T-helper 2 cell treated with Interferon-gamma antibody and Interleukin-4, amounts not matched to agents 5 μg/mL and 100 μg/mL, for 36 hours (primary cell): ENCODE data around the gene USP22.

ENCODE experiments used
- DNase-seq: peaks from one replicate; pipeline ENCODE4 v3.0.0; 2021; ENCODE audit warnings: low spot score
- H3K27ac Mint-ChIP-seq: one replicate; pipeline ENCODE4 v1.8.0; 2021; ENCODE audit warnings: mild to moderate bottlenecking, mixed read lengths
- H3K27me3 Mint-ChIP-seq: one replicate; pipeline ENCODE4 v1.8.0; 2021; ENCODE audit warnings: low read depth, mixed read lengths
- H3K36me3 Mint-ChIP-seq: one replicate; pipeline ENCODE4 v1.8.0; 2021; ENCODE audit warnings: low read depth, mixed read lengths
- H3K4me1 Mint-ChIP-seq: one replicate; pipeline ENCODE4 v1.8.0; 2021; ENCODE audit warnings: low read depth, mixed read lengths
- H3K4me3 Mint-ChIP-seq: one replicate; pipeline ENCODE4 v1.8.0; 2022; ENCODE audit warnings: mild to moderate bottlenecking, moderate library complexity, mixed read lengths
- H3K9me3 Mint-ChIP-seq: one replicate; pipeline ENCODE4 v1.8.0; 2021; ENCODE audit warnings: mixed read lengths

The USP22 gene

GRCh38 chr17:21021208-21021803 is 21.5 kb downstream of the USP22 start:
- no peak for DNase-seq
- peaks cover 72% of the 10 kb centered on the region for H3K36me3 Mint-ChIP-seq
- H3K4me1 Mint-ChIP-seq = peaks cover 17% of the 10 kb centered on the region
- no peaks in the 10 kb centered on the region for H3K9me3 Mint-ChIP-seq
- H3K27ac Mint-ChIP-seq = no peak overlapping the region
- no peak overlapping the region for H3K4me3 Mint-ChIP-seq
- no peaks in the 10 kb centered on the region for H3K27me3 Mint-ChIP-seq

GRCh38 chr17:21020622-21021021 is 22.2 kb downstream of the USP22 start:
- no peaks in the 10 kb centered on the region for H3K9me3 Mint-ChIP-seq
- no peak overlapping the region for H3K27ac Mint-ChIP-seq
- peaks cover 16% of the 10 kb centered on the region for H3K4me1 Mint-ChIP-seq
- no peak for DNase-seq
- H3K27me3 Mint-ChIP-seq = no peaks in the 10 kb centered on the region
- H3K36me3 Mint-ChIP-seq = peaks cover 74% of the 10 kb centered on the region
- H3K4me3 Mint-ChIP-seq = no peak overlapping the region

DNA sequence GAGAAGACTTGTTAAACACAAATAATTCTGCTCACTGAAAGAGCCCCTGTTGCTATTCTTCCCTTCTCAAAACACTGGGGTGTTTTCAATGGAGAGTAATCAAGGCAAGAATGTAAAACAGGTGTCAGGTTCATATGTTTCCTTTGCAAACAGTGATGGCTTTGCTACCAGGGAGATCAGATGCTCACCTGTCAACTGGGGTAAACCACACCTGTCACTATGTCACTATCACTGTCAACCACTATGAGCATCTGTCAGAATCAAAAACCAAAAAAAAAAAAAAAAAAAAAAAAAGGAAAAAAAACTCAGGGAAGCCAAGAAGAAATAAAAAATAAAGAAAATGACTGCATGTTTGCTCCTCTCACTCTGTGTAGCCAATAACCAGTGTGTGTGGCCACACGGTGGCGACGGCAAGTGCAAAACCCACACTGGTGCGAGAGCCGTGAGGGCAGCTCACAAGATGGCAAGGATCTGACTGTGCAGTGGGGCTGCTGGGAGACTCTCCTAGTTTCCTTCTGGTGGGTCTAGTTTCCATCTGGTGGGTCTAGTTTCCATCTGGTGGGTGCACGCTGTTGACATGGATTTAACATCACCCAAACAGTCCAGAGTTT is 22.7 kb downstream of the USP22 start:
- Mint-ChIP-seq H3K27me3 (no peaks in the 10 kb centered on the region), H3K27ac (no peak overlapping the region), H3K36me3 (peaks cover 71% of the 10 kb centered on the region), H3K4me3 (no peak overlapping the region), H3K9me3 (no peaks in the 10 kb centered on the region), H3K4me1 (peaks cover 13% of the 10 kb centered on the region)
- DNase-seq = no peak

DNA sequence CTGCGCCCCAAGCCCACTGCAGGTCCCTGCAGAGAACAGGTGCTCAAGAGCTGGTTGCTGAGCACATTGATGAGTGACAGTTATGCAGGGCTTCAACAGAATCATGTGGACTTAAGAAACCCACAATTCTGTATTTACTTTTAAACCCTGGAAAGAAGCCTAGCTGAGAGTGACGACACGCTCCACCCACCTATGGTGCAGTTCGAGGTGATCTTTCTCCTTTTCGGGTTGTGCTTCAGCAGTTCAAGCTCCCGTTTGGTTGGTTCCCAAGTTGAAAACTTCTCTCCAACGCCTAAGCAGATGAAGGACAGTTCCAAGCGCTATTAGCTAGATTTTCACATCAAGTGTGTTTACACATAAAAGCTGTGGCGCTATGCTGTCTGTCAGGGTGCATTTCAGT is 23.9 kb downstream of the USP22 start:
- no peak for DNase-seq
- Mint-ChIP-seq H3K27me3 (no peaks in the 10 kb centered on the region), H3K4me1 (peaks cover 3% of the 10 kb centered on the region), H3K9me3 (no peaks in the 10 kb centered on the region), H3K36me3 (peaks cover 71% of the 10 kb centered on the region), H3K4me3 (no peak overlapping the region), H3K27ac (no peak overlapping the region)

- Mint-ChIP-seq H3K36me3 (peaks cover 71% of the 10 kb centered on the region), H3K27ac (no peak overlapping the region), H3K4me1 (no peaks in the 10 kb centered on the region), H3K9me3 (no peaks in the 10 kb centered on the region), H3K27me3 (no peaks in the 10 kb centered on the region), H3K4me3 (no peak overlapping the region)
- DNase-seq = no peak
These were observed 24.9 kb downstream of the USP22 start for GRCh38 chr17:21017861-21018260.

GRCh38 chr17:21017256-21017655 is 25.6 kb downstream of the USP22 start:
- H3K27ac Mint-ChIP-seq = no peak overlapping the region
- no peak overlapping the region for H3K4me3 Mint-ChIP-seq
- H3K27me3 Mint-ChIP-seq = no peaks in the 10 kb centered on the region
- H3K4me1 Mint-ChIP-seq = no peaks in the 10 kb centered on the region
- no peaks in the 10 kb centered on the region for H3K9me3 Mint-ChIP-seq
- DNase-seq = no peak
- peaks cover 73% of the 10 kb centered on the region for H3K36me3 Mint-ChIP-seq

- peaks cover 77% of the 10 kb centered on the region for H3K36me3 Mint-ChIP-seq
- DNase-seq = no peak
- H3K9me3 Mint-ChIP-seq = no peaks in the 10 kb centered on the region
- H3K4me3 Mint-ChIP-seq = no peak overlapping the region
- H3K4me1 Mint-ChIP-seq = no peaks in the 10 kb centered on the region
- H3K27me3 Mint-ChIP-seq = no peaks in the 10 kb centered on the region
- H3K27ac Mint-ChIP-seq = no peak overlapping the region
These were observed 26.0 kb downstream of the USP22 start for GRCh38 chr17:21016826-21017225.

- peaks cover 76% of the 10 kb centered on the region for H3K36me3 Mint-ChIP-seq
- no peak overlapping the region for H3K27ac Mint-ChIP-seq
- no peaks in the 10 kb centered on the region for H3K9me3 Mint-ChIP-seq
- no peaks in the 10 kb centered on the region for H3K4me1 Mint-ChIP-seq
- no peaks in the 10 kb centered on the region for H3K27me3 Mint-ChIP-seq
- H3K4me3 Mint-ChIP-seq = no peak overlapping the region
- DNase-seq = no peak
These were observed 27.2 kb downstream of the USP22 start for GRCh38 chr17:21015564-21015963.

DNA sequence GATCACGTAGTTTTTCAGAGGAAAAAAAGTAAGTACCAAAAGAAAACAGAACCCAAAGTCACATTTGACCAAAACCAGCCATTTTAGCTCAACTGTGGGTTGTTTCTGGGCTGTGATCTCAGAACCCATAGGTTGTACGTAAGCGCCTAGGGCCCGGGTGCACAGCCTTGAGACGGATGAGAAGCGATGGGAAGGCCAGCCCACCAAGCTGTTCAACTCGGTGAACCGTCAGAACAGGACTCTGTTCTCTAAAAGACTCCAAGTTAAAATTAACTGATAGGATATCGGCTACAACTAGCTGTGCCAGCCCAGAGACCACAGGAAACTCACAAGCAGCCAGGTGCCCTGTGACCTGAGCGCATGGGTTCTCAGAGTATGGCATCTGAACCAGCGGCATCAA is 28.3 kb downstream of the USP22 start:
- no peaks in the 10 kb centered on the region for H3K4me1 Mint-ChIP-seq
- H3K27ac Mint-ChIP-seq = no peak overlapping the region
- DNase-seq = no peak
- H3K4me3 Mint-ChIP-seq = no peak overlapping the region
- H3K36me3 Mint-ChIP-seq = peaks cover 67% of the 10 kb centered on the region
- H3K27me3 Mint-ChIP-seq = no peaks in the 10 kb centered on the region
- H3K9me3 Mint-ChIP-seq = no peaks in the 10 kb centered on the region

- H3K27me3 Mint-ChIP-seq = no peaks in the 10 kb centered on the region
- H3K4me1 Mint-ChIP-seq = no peaks in the 10 kb centered on the region
- no peak overlapping the region for H3K27ac Mint-ChIP-seq
- no peak for DNase-seq
- H3K4me3 Mint-ChIP-seq = no peak overlapping the region
- H3K9me3 Mint-ChIP-seq = no peaks in the 10 kb centered on the region
- H3K36me3 Mint-ChIP-seq = peaks cover 65% of the 10 kb centered on the region
These were observed 28.8 kb downstream of the USP22 start for GRCh38 chr17:21013983-21014382.

DNA sequence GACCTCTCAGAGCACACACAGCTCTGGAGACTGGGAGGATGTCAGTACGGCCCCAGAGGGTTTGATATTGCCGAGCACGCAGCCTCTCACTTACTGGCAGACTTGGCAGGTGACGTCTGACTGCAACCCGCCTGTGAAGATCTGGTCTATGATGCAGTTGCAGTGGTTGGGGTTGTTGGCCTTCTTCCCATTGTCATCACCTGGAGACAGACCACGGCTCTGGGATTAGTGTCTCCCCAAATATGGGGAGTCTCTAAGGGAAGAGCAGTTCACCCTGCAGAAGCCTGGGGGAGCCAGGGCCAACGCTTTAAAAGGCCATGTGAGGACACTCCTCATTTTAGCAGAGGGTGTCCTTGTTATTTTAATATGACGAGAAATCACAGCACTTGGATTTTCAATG is 30.1 kb downstream of the USP22 start:
- no peak for DNase-seq
- Mint-ChIP-seq H3K27me3 (no peaks in the 10 kb centered on the region), H3K27ac (peak overlapping the region; percentile 31), H3K4me3 (no peak overlapping the region), H3K9me3 (no peaks in the 10 kb centered on the region), H3K4me1 (no peaks in the 10 kb centered on the region), H3K36me3 (peaks cover 63% of the 10 kb centered on the region)

DNA sequence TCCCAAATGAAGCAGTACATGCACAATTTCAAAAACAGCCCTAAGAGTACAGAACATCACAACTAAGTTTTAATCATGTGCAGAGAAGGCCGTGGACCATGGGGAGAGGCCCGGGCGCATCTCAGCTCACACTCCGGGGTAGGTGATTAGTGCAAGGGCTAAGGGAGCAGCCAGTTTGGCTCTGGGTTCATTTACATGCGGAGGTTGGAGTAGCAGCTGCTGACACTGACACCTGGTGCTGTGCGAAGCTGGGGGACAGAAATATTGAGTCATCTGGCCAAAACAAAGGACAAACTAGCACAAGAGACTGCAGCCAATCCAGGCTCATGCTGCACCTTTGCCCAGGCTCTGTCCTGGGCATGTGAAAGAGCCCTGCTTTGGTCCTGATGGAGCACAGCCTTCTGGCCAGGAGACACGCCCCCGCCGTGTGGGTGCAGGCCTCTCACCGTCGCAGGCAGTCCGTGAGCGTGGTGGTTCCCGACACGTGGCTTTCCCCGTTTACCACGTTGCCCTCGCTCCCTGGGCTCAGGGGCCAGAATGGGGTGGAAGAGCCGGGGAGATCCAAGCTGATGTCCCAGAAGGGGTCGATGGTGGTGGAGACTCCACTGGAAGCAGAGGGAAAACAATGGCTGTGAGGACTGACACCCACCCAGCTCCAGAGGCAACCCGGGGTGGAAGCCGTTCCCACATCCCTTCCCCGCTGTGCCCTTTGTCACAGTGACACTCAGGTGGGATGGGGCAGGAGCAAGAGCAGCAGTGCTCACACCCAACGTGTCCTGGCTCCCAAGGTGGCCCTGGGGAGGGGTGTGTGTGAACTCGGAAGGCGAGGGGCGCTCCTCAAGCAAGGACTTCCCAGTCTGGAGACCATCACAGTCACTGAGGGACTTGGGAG is 31.9 kb downstream of the USP22 start:
- Mint-ChIP-seq H3K4me1 (no peaks in the 10 kb centered on the region), H3K36me3 (peaks cover 64% of the 10 kb centered on the region), H3K9me3 (no peaks in the 10 kb centered on the region), H3K27me3 (no peaks in the 10 kb centered on the region), H3K27ac (no peak overlapping the region), H3K4me3 (no peak overlapping the region)
- no peak for DNase-seq

DNA sequence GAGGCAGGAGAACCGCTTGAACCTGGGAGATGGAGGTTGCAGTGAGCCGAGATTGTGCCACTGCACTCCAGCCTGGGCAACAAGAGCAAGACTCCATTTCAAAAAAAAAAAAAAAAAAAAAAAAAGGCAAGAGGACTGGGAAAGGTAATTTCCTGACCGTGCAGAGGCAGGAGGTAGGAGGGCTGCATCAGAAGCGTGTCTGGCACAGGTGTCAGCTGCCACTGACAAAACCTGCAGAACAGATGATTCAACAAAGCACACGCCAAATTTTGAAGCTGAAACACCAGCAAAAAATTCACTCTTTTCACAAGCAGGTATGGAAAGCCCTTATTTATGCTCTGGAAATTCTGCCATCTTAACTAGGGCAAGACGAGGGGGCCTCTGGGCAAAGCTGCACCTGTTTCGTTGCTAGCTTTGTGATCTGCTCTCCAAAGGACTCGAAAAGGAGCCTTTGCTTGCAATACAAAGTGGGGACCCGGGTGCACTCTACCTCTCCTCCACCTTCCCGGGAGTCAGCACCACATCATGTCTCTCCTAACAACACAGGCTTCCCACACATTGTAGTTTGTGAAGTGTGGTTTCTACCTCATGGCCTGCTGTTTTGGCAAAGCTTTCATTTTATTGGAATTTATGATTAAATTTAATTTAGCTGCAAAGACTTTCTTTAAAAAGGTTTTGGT is 33.7 kb downstream of the USP22 start:
- H3K27ac Mint-ChIP-seq = no peak overlapping the region
- H3K4me3 Mint-ChIP-seq = no peak overlapping the region
- no peaks in the 10 kb centered on the region for H3K9me3 Mint-ChIP-seq
- DNase-seq = no peak
- H3K27me3 Mint-ChIP-seq = no peaks in the 10 kb centered on the region
- peaks cover 62% of the 10 kb centered on the region for H3K36me3 Mint-ChIP-seq
- no peaks in the 10 kb centered on the region for H3K4me1 Mint-ChIP-seq
